Neural cell (in vitro differentiated cells): ENCODE measurements around the gene PLCL1.

Experiments used
- CTCF ChIP-seq: fragments of 450-650 bp; IDR thresholded peaks from 2 replicates; pipeline ENCODE4 v1.5.1; 2014; ENCODE audit warnings: antibody characterized with exemption, mild to moderate bottlenecking, moderate library complexity; ENCODE audit not compliant: poor library complexity, severe bottlenecking
- EP300 ChIP-seq: fragments of 450-650 bp; conservative IDR thresholded peaks from 2 replicates; pipeline ENCODE4 v1.6.1; 2014; ENCODE audit warnings: antibody characterized with exemption, mild to moderate bottlenecking, moderate library complexity; ENCODE audit not compliant: poor library complexity, severe bottlenecking
- EZH2 ChIP-seq: fragments of 200-600, 300-800 bp; shearing (Covaris generic), sonication (generic); IDR thresholded peaks from 2 replicates; pipeline ENCODE4 v1.6.1; 2014; ENCODE audit warnings: antibody characterized with exemption, low read length, borderline replicate concordance, mild to moderate bottlenecking; ENCODE audit not compliant: insufficient read depth, poor library complexity, severe bottlenecking
- MXI1 ChIP-seq: fragments of 450-650 bp; conservative IDR thresholded peaks from 2 replicates; pipeline ENCODE4 v1.6.1; 2014; ENCODE audit warnings: antibody characterized with exemption, mild to moderate bottlenecking; ENCODE audit not compliant: poor library complexity, severe bottlenecking
- POLR2AphosphoS5 ChIP-seq: IDR thresholded peaks from 2 replicates; pipeline ENCODE4 v1.6.1; 2012
- TAF1 ChIP-seq: IDR thresholded peaks from 2 replicates; pipeline ENCODE4 v1.6.1; 2012; ENCODE audit warnings: low read depth
- TF ChIP-seq, protein P1 (sequence below): IDR thresholded peaks from 2 replicates; pipeline ENCODE4 v1.6.1; 2012; ENCODE audit warnings: borderline replicate concordance

- no peak for TF ChIP-seq CTCF
- TF ChIP-seq EZH2: no peak
- no peak for TF ChIP-seq POLR2AphosphoS5
- TF ChIP-seq, protein P1, sequence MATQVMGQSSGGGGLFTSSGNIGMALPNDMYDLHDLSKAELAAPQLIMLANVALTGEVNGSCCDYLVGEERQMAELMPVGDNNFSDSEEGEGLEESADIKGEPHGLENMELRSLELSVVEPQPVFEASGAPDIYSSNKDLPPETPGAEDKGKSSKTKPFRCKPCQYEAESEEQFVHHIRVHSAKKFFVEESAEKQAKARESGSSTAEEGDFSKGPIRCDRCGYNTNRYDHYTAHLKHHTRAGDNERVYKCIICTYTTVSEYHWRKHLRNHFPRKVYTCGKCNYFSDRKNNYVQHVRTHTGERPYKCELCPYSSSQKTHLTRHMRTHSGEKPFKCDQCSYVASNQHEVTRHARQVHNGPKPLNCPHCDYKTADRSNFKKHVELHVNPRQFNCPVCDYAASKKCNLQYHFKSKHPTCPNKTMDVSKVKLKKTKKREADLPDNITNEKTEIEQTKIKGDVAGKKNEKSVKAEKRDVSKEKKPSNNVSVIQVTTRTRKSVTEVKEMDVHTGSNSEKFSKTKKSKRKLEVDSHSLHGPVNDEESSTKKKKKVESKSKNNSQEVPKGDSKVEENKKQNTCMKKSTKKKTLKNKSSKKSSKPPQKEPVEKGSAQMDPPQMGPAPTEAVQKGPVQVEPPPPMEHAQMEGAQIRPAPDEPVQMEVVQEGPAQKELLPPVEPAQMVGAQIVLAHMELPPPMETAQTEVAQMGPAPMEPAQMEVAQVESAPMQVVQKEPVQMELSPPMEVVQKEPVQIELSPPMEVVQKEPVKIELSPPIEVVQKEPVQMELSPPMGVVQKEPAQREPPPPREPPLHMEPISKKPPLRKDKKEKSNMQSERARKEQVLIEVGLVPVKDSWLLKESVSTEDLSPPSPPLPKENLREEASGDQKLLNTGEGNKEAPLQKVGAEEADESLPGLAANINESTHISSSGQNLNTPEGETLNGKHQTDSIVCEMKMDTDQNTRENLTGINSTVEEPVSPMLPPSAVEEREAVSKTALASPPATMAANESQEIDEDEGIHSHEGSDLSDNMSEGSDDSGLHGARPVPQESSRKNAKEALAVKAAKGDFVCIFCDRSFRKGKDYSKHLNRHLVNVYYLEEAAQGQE: no peak
- no peak for TF ChIP-seq MXI1
- no peak for TF ChIP-seq EP300
- TF ChIP-seq TAF1: no peak
These were observed 136.0 kb downstream of the PLCL1 start for GRCh38 chr2:197940382-197940781.
